Liver (tissue), 9 donors: ENCODE measurements around the gene MOCS3. TPM values are rescaled to one million over a fixed set of nuclear protein-coding genes. Genes with fewer than 3 reads are reported as not detected.
A peak's percentile ranks its signal among the peaks of the same experiment; 100 is the strongest.

ENCODE experiments used
- DNase-seq: peaks from one replicate; pipeline ENCODE4 v3.0.0-alpha.2; 2017; ENCODE audit warnings: low spot score
- H3K27ac ChIP-seq, 2 donors: one replicate each; pipeline ENCODE4 v1.7.0; 2013; ENCODE audit warnings: inconsistent platforms in 2 of 2, low read length in 2 of 2, control low read depth in 1 of 2, low read depth in 1 of 2, mild to moderate bottlenecking in 1 of 2
- H3K27me3 ChIP-seq, 4 donors: one replicate each; pipeline versions ENCODE4 v1.6.1 to v1.7.0; 2013; ENCODE audit warnings: low read length in 3 of 4, inconsistent platforms in 1 of 4, mild to moderate bottlenecking in 1 of 4, moderate library complexity in 1 of 4; ENCODE audit not compliant: control insufficient read depth in 4 of 4, insufficient read depth in 4 of 4
- H3K36me3 ChIP-seq, 4 donors: one replicate each; pipeline versions ENCODE4 v1.6.1 to v1.7.0; 2013; ENCODE audit warnings: low read length in 3 of 4, mild to moderate bottlenecking in 3 of 4, low read depth in 1 of 4, moderate library complexity in 1 of 4; ENCODE audit not compliant: control insufficient read depth in 4 of 4, insufficient read depth in 3 of 4
- H3K4me1 ChIP-seq, 4 donors: one replicate each; pipeline versions ENCODE4 v1.6.1 to v1.7.0; 2013; ENCODE audit warnings: low read length in 3 of 4, mild to moderate bottlenecking in 3 of 4, moderate library complexity in 1 of 4; ENCODE audit not compliant: control insufficient read depth in 4 of 4, insufficient read depth in 4 of 4
- H3K4me3 ChIP-seq, 3 donors: one replicate each; pipeline versions ENCODE4 v1.6.1 to v1.7.0; 2013; ENCODE audit warnings: low read length in 3 of 3, control low read depth in 1 of 3, low read depth in 1 of 3, mild to moderate bottlenecking in 1 of 3
- H3K9ac ChIP-seq, 2 donors: one replicate each; pipeline ENCODE4 v1.7.0; 2013; ENCODE audit warnings: low read length in 2 of 2, mild to moderate bottlenecking in 2 of 2, moderate library complexity in 2 of 2, control low read depth in 1 of 2, low read depth in 1 of 2
- H3K9me3 ChIP-seq, 4 donors: one replicate each; pipeline versions ENCODE4 v1.6.1 to v1.7.0; 2013; ENCODE audit warnings: low read length in 3 of 4; ENCODE audit not compliant: control insufficient read depth in 4 of 4
- ATF3 ChIP-seq: IDR thresholded peaks from 2 replicates; pipeline ENCODE4 v1.6.1; 2016; ENCODE audit warnings: antibody characterized with exemption
- FOXA1 ChIP-seq: IDR thresholded peaks from 2 replicates; pipeline ENCODE4 v1.6.1; 2016; ENCODE audit warnings: antibody characterized with exemption
- FOXA2 ChIP-seq: IDR thresholded peaks from 2 replicates; pipeline ENCODE4 v1.6.1; 2016; ENCODE audit warnings: antibody characterized with exemption
- HNF4A ChIP-seq, 2 donors: conservative IDR thresholded peaks; 2 replicates each; pipeline ENCODE4 v1.6.1; 2016; ENCODE audit warnings: antibody characterized with exemption in 2 of 2, mild to moderate bottlenecking in 2 of 2
- HNF4G ChIP-seq: IDR thresholded peaks from 2 replicates; pipeline ENCODE4 v1.6.1; 2016; ENCODE audit warnings: antibody characterized with exemption
- JUND ChIP-seq, 2 donors: IDR thresholded peaks; 2 replicates each; pipeline ENCODE4 v1.6.1; 2016; ENCODE audit warnings: antibody characterized with exemption in 2 of 2
- NR2F2 ChIP-seq: IDR thresholded peaks from 2 replicates; pipeline ENCODE4 v1.6.1; 2016; ENCODE audit warnings: antibody characterized with exemption
- RAD21 ChIP-seq, 2 donors: IDR thresholded peaks; 2 replicates each; pipeline ENCODE4 v1.6.1; 2016; ENCODE audit warnings: antibody characterized with exemption in 2 of 2, mild to moderate bottlenecking in 2 of 2
- RXRA ChIP-seq, 2 donors: IDR thresholded peaks; 2 replicates each; pipeline ENCODE4 v1.6.1; 2017 to 2018; ENCODE audit warnings: antibody characterized with exemption in 2 of 2, mild to moderate bottlenecking in 1 of 2
- TAF1 ChIP-seq: conservative IDR thresholded peaks from 2 replicates; pipeline ENCODE4 v1.6.1; 2016; ENCODE audit warnings: antibody characterized with exemption, mild to moderate bottlenecking
- YY1 ChIP-seq: IDR thresholded peaks from 2 replicates; pipeline ENCODE4 v1.6.1; 2016; ENCODE audit warnings: antibody characterized with exemption, mild to moderate bottlenecking
- ZBTB33 ChIP-seq: IDR thresholded peaks from 2 replicates; pipeline ENCODE4 v1.6.1; 2016; ENCODE audit warnings: antibody characterized with exemption
- WGBS: extraction: QIAGEN DNeasy Blood & Tissue Kit; methylation state at CpG from one replicate; pipeline ENCODE4 v1.1.7; 2013; 5-methylcytosine and 5-hydroxymethylcytosine counted together
- polyA plus RNA-seq, 2 donors: library from polyadenylated mRNA; stranded (reverse) in 1 of 2; unstranded in 1 of 2; fragments of 200-250 nt in 1 of 2; fragments of >200 nt in 1 of 2; fragmentation: Nextera tagmentation in 1 of 2; extraction: Ambion mirVana in 1 of 2; gene quantifications; one replicate each; pipeline versions ENCODE4 v1.2.1 to v1.2.3, GENCODE V29; 2013 to 2015
- total RNA-seq, 2 donors: library from RNA; depleted of rRNA; stranded (reverse); fragments of >200 nt; gene quantifications; one replicate each; pipeline ENCODE4 v1.2.3, GENCODE V29; 2014
- donor health status: healthy.
- donor health status: healthy.
- donor health status: healthy.
- donor health status: healthy.
- donor health status: healthy.

The MOCS3 gene
- total and polyA plus RNA-seq, 4 donors = 1.7 to 4.3 (median 3.2) TPM

- TF ChIP-seq YY1 (no peak), JUND (IDR thresholded peaks at IDR 0.05) (no peak), RAD21 (IDR thresholded peaks at IDR 0.05) (no peak), HNF4A (conservative IDR thresholded peaks at IDR 0.05) (no peak)
Measured at GRCh38 chr20:51005214-51005613, 46.6 kb downstream of the MOCS3 start (continued).

GRCh38 chr20:51008718-51009117, 50.1 kb downstream of the MOCS3 start:
- no peak overlapping the region for H3K4me3 ChIP-seq
- no peak overlapping the region for H3K9ac ChIP-seq
- no peak for TF ChIP-seq YY1
- no peak for TF ChIP-seq RXRA (IDR thresholded peaks at IDR 0.05)
- TF ChIP-seq FOXA1 = no peak
- TF ChIP-seq ZBTB33 = no peak
- peak; percentile 12 to 60 for TF ChIP-seq HNF4A (conservative IDR thresholded peaks at IDR 0.05)
- no peak for TF ChIP-seq FOXA2
- no peak for TF ChIP-seq NR2F2
- no peaks in the 10 kb centered on the region for H3K36me3 ChIP-seq
- H3K27ac ChIP-seq = no peak overlapping the region
- no peaks in the 10 kb centered on the region for H3K9me3 ChIP-seq
- H3K27me3 ChIP-seq = no peaks in the 10 kb centered on the region
- no peak for DNase-seq
- 31% methylated on average over 5 of the region's 5 CpGs for WGBS
- H3K4me1 ChIP-seq = no peaks in the 10 kb centered on the region

- Histone ChIP-seq H3K27me3 (peaks cover 0 to 2% (median 0%) of the 10 kb centered on the region in 4 donors), H3K27ac (no peak overlapping the region), H3K9me3 (no peaks in the 10 kb centered on the region), H3K9ac (no peak overlapping the region), H3K36me3 (no peaks in the 10 kb centered on the region), H3K4me1 (no peaks in the 10 kb centered on the region), H3K4me3 (no peak overlapping the region)
- TF ChIP-seq HNF4A (conservative IDR thresholded peaks at IDR 0.05) = no peak
- WGBS = 86% methylated on average over 58 of the region's 58 CpGs
- DNase-seq = no peak
Measured at GRCh38 chr20:51009303-51010042, 50.9 kb downstream of the MOCS3 start.

GRCh38 chr20:51010043-51010365, 51.4 kb downstream of the MOCS3 start:
- Histone ChIP-seq H3K27me3 (peaks cover 0 to 2% (median 0%) of the 10 kb centered on the region in 4 donors), H3K27ac (no peak overlapping the region), H3K4me3 (no peak overlapping the region), H3K4me1 (no peaks in the 10 kb centered on the region), H3K9me3 (no peaks in the 10 kb centered on the region), H3K36me3 (no peaks in the 10 kb centered on the region), H3K9ac (no peak overlapping the region)
- 90% methylated on average over 33 of the region's 33 CpGs for WGBS
- no peak for DNase-seq
- no peak for TF ChIP-seq ATF3

- DNase-seq = no peak
- Histone ChIP-seq H3K27ac (no peak overlapping the region), H3K4me3 (no peak overlapping the region), H3K4me1 (no peaks in the 10 kb centered on the region), H3K9ac (no peak overlapping the region), H3K36me3 (no peaks in the 10 kb centered on the region), H3K27me3 (peaks cover 0 to 2% (median 0%) of the 10 kb centered on the region in 4 donors), H3K9me3 (no peaks in the 10 kb centered on the region)
- 89% methylated on average over 3 of the region's 3 CpGs for WGBS
- TF ChIP-seq HNF4G (no peak), RXRA (IDR thresholded peaks at IDR 0.05) (no peak), TAF1 (no peak)
Measured at GRCh38 chr20:51010932-51011331, 52.3 kb downstream of the MOCS3 start.
